GM10266 (cell line): ENCODE results near the gene ZNF695.

ENCODE experiments used
- DNase-seq: peaks from one replicate; pipeline ENCODE4 v3.0.0; 2012; ENCODE audit errors: extremely low spot score
- CTCF ChIP-seq: IDR thresholded peaks from 2 replicates; pipeline ENCODE4 v1.5.1; 2012; ENCODE audit warnings: mild to moderate bottlenecking, low read depth; ENCODE audit not compliant: control insufficient read depth, insufficient read depth; ENCODE audit errors: missing control alignments

Gene ZNF695

GRCh38 chr1:247007511-247008405, at the start of gene ZNF695:
ZNF695 (minus strand) TSS chr1:247008057; CDS start chr1:247007908, 149 bp downstream.
- DNase-seq = peak; percentile 97
- TF ChIP-seq CTCF = no peak

GRCh38 chr1:247056071-247056470, 48.2 kb upstream of the ZNF695 start:
- no peak for TF ChIP-seq CTCF
- no peak for DNase-seq

GRCh38 chr1:247054992-247055415, 47.1 kb upstream of the ZNF695 start:
- no peak for DNase-seq
- TF ChIP-seq CTCF = no peak

GRCh38 chr1:247047702-247048101, 39.8 kb upstream of the ZNF695 start:
- DNase-seq = no peak
- TF ChIP-seq CTCF = no peak

- TF ChIP-seq CTCF = no peak
- no peak for DNase-seq
Measured at GRCh38 chr1:247047260-247047659, 39.4 kb upstream of the ZNF695 start.

GRCh38 chr1:247043406-247043805, 35.5 kb upstream of the ZNF695 start:
- TF ChIP-seq CTCF = no peak

More at GRCh38 chr1:247043406-247043805, 35.5 kb upstream of the ZNF695 start:
- DNase-seq = no peak
